HG03139 (cell line): ENCODE data around the gene YRDC.
"Not testable (repeated sequence)": the region's sequence is repeated elsewhere in the genome, so short reads cannot be mapped to it uniquely, and the experiment has no call there.

Source experiments
- ATAC-seq: cut with Tn5 transposase; IDR thresholded peaks from one replicate; pipeline ENCODE4 v1.9.1; 2021; ENCODE audit not compliant: unreplicated experiment

The YRDC gene

DNA sequence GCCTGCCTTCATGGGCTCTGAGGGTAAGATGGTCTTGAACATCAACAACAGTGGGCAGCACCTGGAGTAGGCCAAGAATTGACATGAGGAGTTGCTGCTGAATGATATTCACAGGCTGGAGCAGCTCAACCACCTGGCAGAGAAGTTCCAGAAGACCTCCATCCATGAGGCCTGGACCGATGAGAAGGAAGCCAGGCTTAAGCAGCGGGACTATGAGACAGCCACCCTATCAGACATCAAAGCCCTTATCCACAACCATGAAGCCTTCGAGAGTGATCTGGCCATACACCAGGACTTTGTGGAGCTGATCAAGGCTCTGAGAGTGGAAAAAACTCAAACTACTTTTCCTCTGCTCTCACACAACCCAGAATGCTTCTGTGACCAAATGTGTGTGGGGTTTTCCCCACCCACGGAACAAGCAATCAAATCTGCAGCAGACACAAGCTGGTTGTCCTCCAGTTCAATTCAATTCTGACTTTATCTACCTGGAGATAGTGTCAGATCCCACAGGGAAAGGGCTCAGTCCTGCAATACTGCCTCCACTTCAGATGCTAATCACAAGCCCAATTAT lies 31.0 kb downstream of the YRDC start:
- ATAC-seq = no peak

- ATAC-seq = not testable (repeated sequence)
Measured at GRCh38 chr1:37771440-37771839, 36.6 kb downstream of the YRDC start.

- no peak for ATAC-seq
Measured at GRCh38 chr1:37767488-37767887, 40.5 kb downstream of the YRDC start.

DNA sequence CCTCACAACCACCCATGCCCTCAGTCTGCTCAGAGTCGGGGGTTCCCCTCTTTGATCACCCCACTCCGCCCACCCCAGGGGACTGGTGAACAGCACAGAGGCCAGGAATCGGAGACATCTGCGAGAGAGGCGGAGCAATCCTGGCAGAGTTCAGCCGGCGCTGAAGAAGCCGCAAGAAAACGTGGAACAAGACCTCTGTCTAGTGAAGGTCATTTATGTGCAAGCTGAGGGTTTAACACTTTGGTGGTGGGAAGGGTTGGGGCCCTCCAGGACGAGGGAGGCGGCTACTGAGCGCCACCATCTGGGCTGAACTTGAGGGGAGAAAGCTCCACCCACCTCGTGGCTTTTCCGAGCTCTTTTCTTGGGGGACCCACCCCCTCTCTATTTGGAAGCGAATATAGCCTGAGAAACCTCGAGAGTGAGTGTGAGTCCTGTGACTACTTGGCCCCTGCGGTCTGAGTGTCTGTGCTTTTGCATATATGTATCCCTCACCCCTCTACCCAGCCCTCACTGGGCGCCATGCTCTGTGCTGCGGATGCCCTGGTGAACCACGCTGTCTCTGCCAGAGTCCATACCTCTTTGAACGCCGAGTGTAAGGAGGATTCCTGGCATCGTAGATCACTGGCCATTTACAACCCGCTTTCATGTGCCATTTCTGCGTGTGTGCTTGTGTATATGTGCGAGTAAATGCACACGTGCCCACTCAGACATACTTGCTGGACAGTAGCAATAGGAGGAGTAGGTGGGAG lies 41.9 kb downstream of the YRDC start:
- ATAC-seq = no peak

GRCh38 chr1:37764888-37765441 lies 43.0 kb downstream of the YRDC start, which contains the start of gene EPHA10:
Gene EPHA10 (minus strand): TSS chr1:37765120. CDS start chr1:37765066, 54 bp downstream.
- ATAC-seq = no peak

DNA sequence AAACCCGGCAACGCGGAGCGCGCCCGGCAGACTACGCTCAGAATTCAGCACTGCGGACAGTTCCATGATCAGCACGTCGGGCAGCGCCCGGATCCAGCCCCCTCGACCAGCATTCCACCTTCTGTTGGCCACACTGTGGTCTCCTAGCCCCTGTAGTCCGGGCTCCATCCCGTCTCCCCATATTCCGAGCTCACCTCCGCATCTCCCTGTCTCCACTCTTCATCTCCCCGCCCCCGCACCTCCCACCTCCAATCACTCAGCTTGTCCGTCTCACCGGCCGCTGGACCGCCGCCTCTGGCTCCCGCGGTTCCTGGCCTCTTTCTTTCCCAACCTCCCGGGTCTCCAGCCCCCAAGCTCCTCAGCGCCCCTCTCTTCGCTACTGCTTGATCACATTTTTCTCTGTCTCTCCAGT lies 43.6 kb downstream of the YRDC start:
- no peak for ATAC-seq

DNA sequence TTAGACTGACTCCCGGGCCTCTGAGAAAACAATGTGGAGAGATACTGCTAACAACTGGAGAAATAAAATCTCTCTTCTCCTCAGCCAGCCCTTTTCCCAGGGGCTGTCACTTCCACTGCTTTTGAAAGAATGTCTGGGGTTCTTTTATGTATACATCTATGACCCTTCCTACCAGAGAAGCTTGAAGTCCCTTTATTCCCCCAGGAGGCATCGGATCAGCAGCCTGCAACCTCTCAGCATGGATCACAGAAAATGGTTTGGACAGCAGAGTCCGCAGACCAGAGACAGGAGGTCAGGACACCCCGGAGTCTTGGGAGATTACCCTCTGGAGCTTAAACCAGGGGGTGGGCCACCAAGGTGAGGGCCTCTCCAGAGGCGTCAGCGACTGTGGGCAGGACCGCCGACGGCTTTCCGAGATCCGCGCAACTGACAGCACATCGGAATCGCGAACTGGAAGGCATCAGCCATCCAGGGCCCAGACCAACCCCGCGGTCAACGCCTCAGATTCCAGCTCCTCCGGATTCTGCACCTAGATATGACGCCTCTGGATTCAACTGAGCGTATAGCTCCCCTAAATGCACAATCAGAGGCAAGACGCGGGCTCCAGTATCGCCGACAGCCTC lies 44.1 kb downstream of the YRDC start:
- ATAC-seq = no peak

- ATAC-seq = no peak
Measured at GRCh38 chr1:37762516-37762915, 45.5 kb downstream of the YRDC start.

GRCh38 chr1:37761416-37762095 lies 46.5 kb downstream of the YRDC start:
- ATAC-seq = no peak

- no peak for ATAC-seq
Measured at GRCh38 chr1:37759451-37759850, 48.6 kb downstream of the YRDC start.

- ATAC-seq = no peak
Measured at GRCh38 chr1:37755951-37756560, 52.0 kb downstream of the YRDC start.

GRCh38 chr1:37755290-37755689 lies 52.7 kb downstream of the YRDC start:
- no peak for ATAC-seq

DNA sequence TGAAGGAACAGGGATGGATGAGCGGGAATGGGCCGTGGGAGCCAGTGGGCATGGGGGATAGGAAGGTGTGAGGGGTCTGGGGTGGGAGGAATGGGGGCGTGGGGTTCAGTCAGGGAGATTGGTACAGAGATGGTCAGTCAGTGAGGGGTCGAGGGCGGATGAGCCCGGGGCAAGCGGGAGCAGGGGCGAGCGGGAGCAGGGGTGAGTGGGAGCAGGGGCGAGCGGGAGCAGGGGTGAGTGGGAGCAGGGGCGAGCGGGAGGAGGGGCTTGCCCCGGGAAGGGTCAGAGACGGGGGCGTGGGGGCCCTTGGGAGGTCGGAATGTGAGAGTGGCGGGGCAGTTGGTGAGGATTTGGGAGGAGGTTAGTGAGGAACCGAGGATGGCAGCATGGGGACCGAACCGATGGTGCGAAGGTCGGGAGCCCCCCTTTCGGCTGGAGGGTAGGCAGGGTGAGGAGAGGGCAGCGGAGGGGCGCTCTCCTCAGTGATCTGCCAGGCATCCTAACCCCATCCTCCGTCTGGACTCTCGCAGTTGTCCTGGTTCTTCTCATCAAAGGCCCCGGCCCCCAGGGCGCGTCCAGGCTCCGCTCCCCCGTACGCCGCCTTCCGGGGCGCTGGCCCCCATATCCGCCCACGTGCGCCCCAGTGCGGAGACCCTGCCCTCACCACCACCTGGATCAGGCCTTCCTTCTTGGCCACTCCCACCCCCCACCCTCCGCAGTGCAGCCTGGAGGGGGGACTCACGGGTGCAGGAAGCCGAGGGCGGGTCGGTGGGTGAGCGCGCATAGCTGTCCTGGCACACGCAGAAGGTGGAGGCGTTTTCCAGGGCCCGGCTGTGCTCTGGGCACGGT lies 54.3 kb downstream of the YRDC start:
- ATAC-seq = no peak
